CD4-positive, alpha-beta T cell treated with Interleukin-2 at 100 ng/mL for 4 hours (primary cell): ENCODE measurements around the gene PBX3.

Experiments
- DNase-seq: peaks from one replicate; pipeline ENCODE4 v3.0.0-alpha.2; 2020; ENCODE audit warnings: low spot score

The PBX3 gene

DNA sequence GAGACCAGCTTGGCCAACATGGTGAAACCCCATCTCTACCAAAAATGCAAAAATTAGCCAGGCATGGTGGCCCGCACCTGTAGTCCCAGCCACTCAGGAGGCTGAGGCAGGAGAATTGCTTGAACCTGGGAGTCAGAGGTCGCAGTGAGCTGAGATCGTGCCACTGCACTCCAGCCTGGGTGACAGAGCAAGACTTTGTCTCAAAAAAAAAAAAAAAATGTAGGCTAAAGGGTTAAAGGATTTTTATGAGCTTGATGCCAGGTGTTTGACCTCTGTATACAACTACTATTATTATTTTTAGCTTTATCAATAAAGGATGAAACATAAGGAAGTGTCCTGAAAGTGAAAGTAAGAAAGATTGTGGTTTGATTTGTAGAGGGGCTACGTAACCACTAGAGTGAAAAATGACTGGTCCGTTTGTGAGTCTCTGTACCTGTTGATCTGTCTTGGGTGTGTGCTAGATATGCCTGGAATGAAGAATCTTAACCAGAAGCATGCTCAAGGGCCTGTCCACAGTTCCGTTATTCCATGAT is 76.8 kb downstream of the PBX3 start:
- DNase-seq: peak; percentile 63

GRCh38 chr9:125825762-125826161 is 78.6 kb downstream of the PBX3 start:
- no peak for DNase-seq

GRCh38 chr9:125826850-125827249 is 79.7 kb downstream of the PBX3 start:
- no peak for DNase-seq

DNA sequence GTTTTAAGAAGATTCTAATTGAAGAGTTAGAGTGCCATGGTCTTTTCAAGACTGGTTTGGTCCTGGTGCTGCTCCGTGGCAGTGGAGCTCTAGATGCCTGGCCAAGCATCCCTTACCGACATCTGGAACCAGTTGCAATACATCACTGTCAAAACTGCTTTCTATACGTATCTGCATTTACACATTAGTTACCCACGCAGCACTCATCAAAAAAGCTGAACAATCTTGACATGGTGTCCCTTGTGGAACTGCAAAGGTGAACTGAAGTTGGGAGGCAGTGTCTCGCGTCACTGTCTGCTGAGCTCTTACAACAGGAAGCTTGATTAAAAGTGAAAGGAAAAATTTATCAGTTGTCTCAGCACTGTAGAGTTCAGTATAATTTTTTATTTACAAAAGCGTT is 82.6 kb downstream of the PBX3 start:
- peak; percentile 65 for DNase-seq

DNA sequence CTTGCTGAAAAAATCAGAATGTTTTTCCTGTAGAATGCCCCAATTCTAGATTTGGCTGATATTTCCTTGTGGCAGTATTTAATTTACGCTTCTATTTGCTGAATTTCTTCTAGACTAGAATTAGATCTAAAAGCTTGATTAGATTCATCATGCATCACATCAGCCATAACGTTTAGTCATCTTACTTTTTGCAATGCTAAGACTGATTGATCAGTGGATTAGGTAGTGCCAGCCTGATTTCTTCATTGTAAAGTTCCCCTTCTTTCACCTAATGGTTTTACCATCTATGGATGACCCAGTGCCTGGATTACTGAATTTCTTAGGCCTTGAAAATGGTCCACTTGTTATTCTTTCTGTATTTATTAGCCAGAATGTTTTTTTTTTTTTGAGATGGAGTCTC is 83.9 kb downstream of the PBX3 start:
- DNase-seq: no peak

GRCh38 chr9:125831616-125832015 is 84.4 kb downstream of the PBX3 start:
- DNase-seq: no peak

DNA sequence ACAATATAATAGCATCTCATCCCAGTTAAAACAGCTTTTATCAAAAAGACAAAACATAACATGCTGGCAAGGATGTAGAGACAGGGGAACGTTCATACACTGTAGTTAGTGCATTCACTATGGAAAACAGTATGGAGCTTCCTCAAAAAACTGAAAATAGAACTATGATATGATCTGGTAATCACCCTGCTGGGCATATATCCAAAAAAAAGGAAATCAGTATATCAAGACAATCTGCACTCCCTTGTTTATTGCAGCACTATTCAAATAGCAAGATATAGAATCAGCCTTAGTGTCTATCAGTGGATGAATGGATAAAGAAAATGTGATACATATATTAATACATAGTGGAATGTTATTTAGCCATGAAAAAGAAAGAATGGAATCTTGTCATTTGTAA is 88.5 kb downstream of the PBX3 start:
- no peak for DNase-seq

- no peak for DNase-seq
Observed at GRCh38 chr9:125839317-125839716, 92.1 kb downstream of the PBX3 start.

DNA sequence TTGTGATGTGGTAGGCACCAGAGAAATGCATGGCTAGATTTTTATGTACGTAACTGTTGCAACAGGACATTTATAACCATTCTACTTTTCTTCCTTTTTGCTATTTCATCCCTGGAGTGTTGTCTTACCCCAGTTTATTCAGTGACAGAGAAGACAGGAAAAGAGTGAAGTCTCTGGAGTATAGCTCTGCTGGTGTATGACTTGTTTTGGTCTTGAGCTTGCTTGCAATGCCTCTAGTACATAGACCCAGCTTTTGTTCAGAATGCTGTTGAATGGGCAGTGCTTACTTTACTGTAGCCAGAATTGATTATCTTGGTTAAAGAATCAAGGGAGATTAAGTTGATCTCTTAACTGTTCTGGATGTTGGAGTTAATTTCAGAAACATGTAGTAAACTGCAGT is 94.3 kb downstream of the PBX3 start:
- no peak for DNase-seq

GRCh38 chr9:125842242-125842641 is 95.1 kb downstream of the PBX3 start:
- no peak for DNase-seq

DNA sequence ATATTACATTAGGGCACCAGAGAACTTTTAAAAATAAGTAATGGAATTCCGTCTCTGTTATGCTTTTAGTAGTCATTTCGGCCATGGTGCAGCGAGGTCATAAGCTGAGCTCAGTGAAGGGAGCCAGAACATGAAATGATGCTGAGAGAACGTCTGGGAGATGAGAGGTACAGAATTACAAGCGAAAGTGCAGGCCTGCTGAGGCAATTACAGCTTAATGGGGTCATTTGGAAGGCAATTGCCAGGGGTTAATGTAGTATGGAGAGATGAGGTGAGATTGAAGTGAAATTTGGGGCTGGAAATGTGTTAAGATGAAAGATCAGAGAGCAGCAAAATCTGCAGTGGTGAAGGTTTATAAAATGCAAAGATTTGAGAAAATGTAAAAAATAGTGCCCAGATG is 96.5 kb downstream of the PBX3 start:
- DNase-seq: no peak

DNA sequence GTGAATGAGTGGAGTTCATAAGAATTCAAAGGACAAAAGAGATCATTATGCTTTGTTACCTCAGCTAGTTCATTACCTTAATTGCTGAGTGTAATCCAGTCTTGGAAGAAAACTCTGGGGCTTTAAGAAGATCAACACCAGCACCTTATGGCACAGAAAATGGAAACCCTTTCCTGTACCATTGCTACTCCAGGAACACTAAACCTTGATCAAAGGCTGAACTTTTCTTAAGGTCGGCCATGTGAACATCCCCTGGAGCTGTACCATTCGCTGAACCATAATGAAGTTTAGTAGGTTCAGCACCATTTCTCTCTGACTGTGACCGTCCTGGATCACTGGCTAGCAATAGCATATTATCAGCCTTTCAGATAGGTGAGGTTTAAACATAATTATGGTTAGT is 97.4 kb downstream of the PBX3 start:
- no peak for DNase-seq

DNA sequence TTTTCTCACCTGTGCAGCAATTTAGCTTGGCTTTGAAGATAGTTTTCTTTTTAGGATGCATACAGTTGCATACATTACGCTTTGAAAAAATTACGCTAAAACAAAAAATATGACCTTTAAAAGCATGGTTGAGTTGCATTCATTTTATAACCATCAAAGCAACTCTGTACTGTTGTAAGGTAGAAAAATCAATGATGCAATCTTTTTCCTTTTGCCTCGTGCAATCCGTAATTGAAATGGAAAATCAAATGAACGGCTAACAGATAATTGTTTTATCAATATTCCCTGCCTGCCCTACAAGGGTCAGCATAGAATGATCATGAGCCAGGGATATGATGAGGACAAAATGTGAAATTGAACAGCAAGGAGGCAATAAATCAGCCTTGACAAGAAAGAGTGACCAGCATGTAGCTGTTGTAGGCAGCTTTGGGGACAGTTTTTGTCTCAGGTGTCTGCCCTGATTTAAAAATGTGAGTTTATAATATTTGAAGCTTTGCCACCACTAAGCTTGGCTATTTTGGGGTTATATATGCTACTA is 98.2 kb downstream of the PBX3 start:
- DNase-seq: no peak

GRCh38 chr9:125847735-125848134 is 100.6 kb downstream of the PBX3 start:
- DNase-seq: no peak

DNA sequence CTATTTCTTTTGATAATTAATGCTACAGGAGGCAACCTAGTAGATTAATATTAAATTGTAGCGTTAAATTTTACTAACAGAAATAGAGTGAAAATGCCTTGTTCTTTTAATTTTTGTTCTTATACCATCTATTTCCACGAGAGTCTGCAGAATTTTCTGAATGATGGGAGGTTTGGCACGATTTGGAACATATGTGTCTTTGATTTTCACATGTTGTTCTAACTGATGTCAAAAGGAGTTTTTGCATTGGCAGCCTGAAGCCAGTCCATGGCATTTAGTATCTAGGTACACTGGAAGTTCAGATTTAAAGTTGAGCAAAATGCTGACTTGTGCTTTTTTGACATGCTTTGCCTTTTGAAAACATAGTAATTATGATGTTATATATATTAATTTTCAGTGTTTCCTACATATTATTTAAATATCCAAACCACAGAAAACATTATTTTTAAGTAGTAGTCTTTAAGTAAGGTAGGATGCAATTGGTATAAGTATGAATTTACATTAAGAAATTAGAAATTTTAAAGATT is 103.0 kb downstream of the PBX3 start:
- no peak for DNase-seq

DNA sequence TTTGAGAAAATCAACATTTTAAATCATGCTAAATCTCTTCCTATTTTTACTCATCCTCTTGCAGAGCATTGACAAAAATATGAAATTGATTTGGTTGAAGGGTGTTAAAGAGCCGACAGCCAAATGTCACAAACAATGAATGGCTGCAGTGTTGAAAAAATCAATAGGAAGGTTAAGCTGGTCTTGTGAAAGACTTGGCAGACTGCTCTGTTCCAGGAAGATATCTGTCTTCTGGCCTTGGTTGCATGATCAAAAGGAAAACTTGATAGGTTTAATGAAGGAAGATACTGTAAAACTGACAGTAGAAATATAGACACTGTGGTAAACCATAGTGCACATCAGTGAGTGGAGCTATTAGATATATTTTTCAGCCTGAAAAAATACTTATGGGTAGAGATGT is 103.6 kb downstream of the PBX3 start:
- DNase-seq: no peak

DNA sequence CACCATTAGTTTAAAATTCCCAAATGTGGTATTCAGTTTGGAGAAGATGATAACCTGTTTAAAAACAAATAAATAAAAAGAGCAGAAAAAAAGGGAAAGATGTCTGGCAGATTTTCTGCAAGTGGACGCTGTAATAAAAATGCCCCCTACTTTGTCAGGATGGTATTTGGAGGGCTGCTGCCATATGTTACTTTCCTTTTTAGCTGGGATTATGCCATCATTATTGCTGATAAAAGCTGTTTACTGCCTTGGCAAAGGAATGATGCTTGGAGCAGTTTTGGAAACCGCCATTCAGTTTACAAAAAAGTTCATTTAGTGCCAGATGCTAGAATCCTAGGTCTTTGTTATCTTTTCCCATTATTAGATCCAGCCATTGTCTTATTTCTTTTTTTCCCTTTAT is 104.8 kb downstream of the PBX3 start:
- no peak for DNase-seq

- no peak for DNase-seq
Observed at GRCh38 chr9:125852386-125852785, 105.2 kb downstream of the PBX3 start.

- no peak for DNase-seq
Observed at GRCh38 chr9:125854553-125855275, 107.5 kb downstream of the PBX3 start.

DNA sequence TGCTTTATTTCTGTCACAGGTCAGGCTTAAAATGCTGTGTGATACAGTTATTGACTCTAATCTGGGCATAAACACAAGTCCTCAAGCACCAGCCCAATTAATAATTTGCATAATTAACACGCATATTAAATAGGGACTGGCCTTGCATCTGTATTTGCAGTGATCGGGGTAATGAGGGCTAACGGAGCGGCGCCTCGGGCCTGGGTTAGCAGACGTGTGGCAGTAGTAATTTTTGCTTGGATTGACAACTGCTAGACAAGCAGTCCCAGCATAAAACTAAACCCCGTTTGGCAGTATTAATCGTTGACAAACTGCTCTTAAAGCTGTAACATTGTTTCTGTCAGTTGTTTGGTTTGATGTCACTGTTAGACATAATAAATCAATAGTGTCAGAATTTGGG is 109.2 kb downstream of the PBX3 start:
- DNase-seq: no peak

DNA sequence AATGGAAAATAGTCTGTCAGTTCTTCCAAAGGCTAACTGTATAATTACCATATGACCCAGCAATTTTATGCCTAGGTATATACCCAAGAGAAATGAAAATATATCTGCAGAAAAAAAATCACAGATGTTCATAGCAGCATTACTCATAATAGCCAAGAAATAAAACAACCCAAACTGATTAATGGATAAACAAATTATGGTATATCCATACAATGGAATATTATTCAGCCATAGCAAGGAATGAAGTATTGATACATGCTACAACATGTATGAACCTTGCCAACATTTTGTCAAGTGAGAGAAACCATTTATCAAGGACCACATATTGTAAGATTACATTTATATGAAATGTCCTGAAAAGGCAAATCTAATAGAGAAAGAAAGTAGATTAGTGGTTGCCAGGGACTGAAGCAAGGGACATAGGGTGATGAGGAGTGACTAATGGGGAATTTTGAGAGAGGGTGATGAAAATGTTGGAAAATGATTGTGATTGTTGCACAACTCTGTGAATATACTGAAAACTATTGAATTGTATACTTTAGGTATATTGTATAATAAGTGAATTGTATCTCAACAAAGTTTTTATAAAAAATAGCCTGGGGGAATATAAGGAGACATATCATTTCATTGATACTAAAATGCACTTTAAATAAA is 114.4 kb downstream of the PBX3 start:
- DNase-seq: no peak

GRCh38 chr9:125863923-125864322 is 116.8 kb downstream of the PBX3 start:
- no peak for DNase-seq

GRCh38 chr9:125867751-125868415 is 120.7 kb downstream of the PBX3 start:
- no peak for DNase-seq
